IMR-90 (cell line): ENCODE data around the gene HOXA5. TPM values are rescaled to one million over a fixed set of nuclear protein-coding genes. Genes with fewer than 3 reads are reported as not detected.

ENCODE experiments used
- ATAC-seq: fragments of 200-7000 bp; cut with Tn5 transposase; 2 replicates; pipeline ENCODE4 v1.9.1; 2020; ENCODE audit warnings: low read depth, mild to moderate bottlenecking, moderate library complexity
- BruUV-seq: library from RNA; stranded (reverse); fragments of 400-500 nt; replicated peaks from 2 replicates; lab custom pipeline; 2021; lab: Mats Ljungman, UMichigan
- CTCF ChIA-PET: fragments of 300-600 bp; formaldehyde crosslinking; extraction: SDS; loops from one replicate; lab custom pipeline; 2021; ENCODE audit warnings: antibody characterized with exemption; lab: Yijun Ruan, JAX
- POLR2A ChIA-PET: fragments of 300-600 bp; sonication (Branson Sonifier 250); formaldehyde crosslinking; loops from one replicate; lab custom pipeline; 2022; ENCODE audit warnings: antibody characterized with exemption; ENCODE audit not compliant: unreplicated experiment; lab: Charles Lee
- DNase-seq: peaks from one replicate; pipeline ENCODE4 v3.0.0; 2013
- H2AFZ ChIP-seq: replicated peaks from 2 replicates; pipeline ENCODE3; 2013; ENCODE audit warnings: low read length, mild to moderate bottlenecking; ENCODE audit not compliant: poor library complexity
- H2AK5ac ChIP-seq: 2 replicates; pipeline ENCODE4 v1.6.1; 2013; ENCODE audit warnings: low read depth, low read length, inconsistent platforms
- H2AK9ac ChIP-seq: replicated peaks from 2 replicates; pipeline ENCODE3; 2013; ENCODE audit warnings: mild to moderate bottlenecking, low read depth, low read length, moderate library complexity; ENCODE audit not compliant: poor library complexity
- H2BK120ac ChIP-seq: 2 replicates; pipeline ENCODE4 v1.6.1; 2013; ENCODE audit warnings: low read depth, low read length, inconsistent platforms
- H2BK15ac ChIP-seq: 3 replicates; pipeline ENCODE4 v1.6.1; 2013; ENCODE audit warnings: low read depth, low read length, inconsistent platforms
- H2BK20ac ChIP-seq: 2 replicates; pipeline ENCODE4 v1.6.1; 2013; ENCODE audit warnings: low read depth, mild to moderate bottlenecking, inconsistent platforms, low read length, moderate library complexity
- H2BK5ac ChIP-seq: 2 replicates; pipeline ENCODE4 v1.6.1; 2013; ENCODE audit warnings: mild to moderate bottlenecking, low read depth, low read length, inconsistent platforms; ENCODE audit not compliant: poor library complexity, severe bottlenecking
- H3K14ac ChIP-seq: replicated peaks from 2 replicates; pipeline ENCODE4 v1.6.1; 2013; ENCODE audit warnings: low read depth, low read length, inconsistent platforms
- H3K18ac ChIP-seq: 2 replicates; pipeline ENCODE4 v1.6.1; 2013; ENCODE audit warnings: low read depth, low read length, control low read depth
- H3K23ac ChIP-seq: 2 replicates; pipeline ENCODE4 v1.6.1; 2013; ENCODE audit warnings: low read depth, low read length, inconsistent platforms
- H3K27ac ChIP-seq: 2 replicates; pipeline ENCODE4 v1.5.1; 2013; ENCODE audit warnings: mild to moderate bottlenecking, control low read depth, low read length; ENCODE audit not compliant: insufficient read depth
- H3K27me3 ChIP-seq: 2 replicates; pipeline ENCODE4 v1.6.1; 2013; ENCODE audit warnings: low read length; ENCODE audit not compliant: control insufficient read depth, insufficient read depth
- H3K36me3 ChIP-seq: 2 replicates; pipeline ENCODE4 v1.6.1; 2013; ENCODE audit warnings: low read length, mixed read lengths; ENCODE audit not compliant: control insufficient read depth, insufficient read depth
- H3K4ac ChIP-seq: 2 replicates; pipeline ENCODE4 v1.6.1; 2013; ENCODE audit warnings: low read depth, low read length, inconsistent platforms
- H3K4me1 ChIP-seq: 2 replicates; pipeline ENCODE4 v1.6.1; 2013; ENCODE audit warnings: low read length, mixed read lengths; ENCODE audit not compliant: control insufficient read depth, insufficient read depth
- H3K4me2 ChIP-seq: 2 replicates; pipeline ENCODE4 v1.6.1; 2013; ENCODE audit warnings: low read depth, mild to moderate bottlenecking, control low read depth, low read length, moderate library complexity
- H3K4me3 ChIP-seq: 2 replicates; pipeline ENCODE4 v1.5.1; 2013; ENCODE audit warnings: low read depth, mild to moderate bottlenecking, control low read depth, low read length, moderate library complexity; ENCODE audit not compliant: insufficient read depth
- H3K56ac ChIP-seq: 2 replicates; pipeline ENCODE4 v1.6.1; 2013; ENCODE audit warnings: low read length, inconsistent platforms; ENCODE audit not compliant: insufficient read depth; ENCODE audit errors: extremely low read depth
- H3K79me1 ChIP-seq, 2 experiments: 2 replicates each; pipeline ENCODE4 v1.6.1; 2013; ENCODE audit warnings: low read length in 2 of 2, inconsistent platforms in 1 of 2, low read depth in 1 of 2
- H3K9ac ChIP-seq: 2 replicates; pipeline ENCODE4 v1.6.1; 2013; ENCODE audit warnings: low read depth, low read length, control low read depth
- H3K9me1 ChIP-seq: 2 replicates; pipeline ENCODE4 v1.6.1; 2013; ENCODE audit warnings: low read length, inconsistent platforms; ENCODE audit not compliant: insufficient read depth
- H3K9me3 ChIP-seq: 2 replicates; pipeline ENCODE4 v1.6.1; 2013; ENCODE audit warnings: low read length; ENCODE audit not compliant: control insufficient read depth, insufficient read depth
- H4K20me1 ChIP-seq: 2 replicates; pipeline ENCODE4 v1.6.1; 2013; ENCODE audit warnings: low read length, inconsistent platforms; ENCODE audit not compliant: insufficient read depth
- H4K5ac ChIP-seq: 2 replicates; pipeline ENCODE4 v1.6.1; 2013; ENCODE audit warnings: mild to moderate bottlenecking, low read depth, low read length, control low read depth
- H4K8ac ChIP-seq, 2 experiments: 2 replicates each; pipeline ENCODE4 v1.6.1; 2013; ENCODE audit warnings: low read depth in 2 of 2, low read length in 2 of 2, control low read depth in 1 of 2, inconsistent platforms in 1 of 2
- H4K91ac ChIP-seq: 2 replicates; pipeline ENCODE4 v1.6.1; 2013; ENCODE audit warnings: low read depth, low read length, inconsistent platforms; ENCODE audit not compliant: insufficient read depth
- CEBPB ChIP-seq: IDR thresholded peaks from 2 replicates; pipeline ENCODE4 v1.6.1; 2012; ENCODE audit warnings: low read depth, low read length, improper control_type of control experiment
- CHD1 ChIP-seq: IDR thresholded peaks from 2 replicates; pipeline ENCODE4 v1.6.1; 2012; ENCODE audit warnings: low read depth, low read length, improper control_type of control experiment
- RAD21 ChIP-seq: IDR thresholded peaks from 2 replicates; pipeline ENCODE4 v1.6.1; 2012; ENCODE audit warnings: low read length, improper control_type of control experiment
- SMC3 ChIP-seq: fragments of 150-350 bp; IDR thresholded peaks from 2 replicates; pipeline ENCODE4 v1.6.1; 2016; ENCODE audit warnings: low read depth, mild to moderate bottlenecking, antibody characterized with exemption, low read length, moderate library complexity
- WGBS, 2 experiments: methylation state at CpG; one replicate each; pipeline versions ENCODE4 v1.1.5 to v1.1.7; 2013; ENCODE audit warnings: missing lambda C conversion rate in 2 of 2; ENCODE audit not compliant: insufficient read length in 1 of 2; ENCODE audit errors: extremely low coverage in 2 of 2; 5-methylcytosine and 5-hydroxymethylcytosine counted together
- dilution Hi-C: fragments of 300-500 bp; cut with HindIII; formaldehyde crosslinking; loops from one replicate; pipeline ENCODE4 v1.14.3; 2018; ENCODE audit warnings: low sequenced_read_pairs; ENCODE audit not compliant: unreplicated experiment
- in situ Hi-C: fragments of 300-500 bp; cut with MboI; formaldehyde crosslinking; loops from 3 replicates; pipeline ENCODE4 v1.14.3; 2019; ENCODE audit warnings: low sequenced_read_pairs, inconsistent platforms, mixed read lengths
- intact Hi-C: fragments of 100-400 bp; cut with micrococcal nuclease; formaldehyde crosslinking; loops from 2 replicates; pipeline ENCODE4 v1.10.0; 2022
- polyA plus RNA-seq, 3 experiments: library from polyadenylated mRNA; depleted of rRNA; stranded (reverse); fragments of >200 nt; gene quantifications; 2 replicates each; pipeline ENCODE4 v1.2.3, GENCODE V29; 2012; ENCODE audit warnings: low replicate concordance in 1 of 3
- total RNA-seq: library from RNA; depleted of rRNA; stranded (reverse); fragments of >200 nt; gene quantifications from 2 replicates; pipeline ENCODE4 v1.2.3, GENCODE V29; 2012
- TF ChIP-seq, protein P1 (sequence below): fragments of 150-350 bp; IDR thresholded peaks from 2 replicates; pipeline ENCODE4 v1.6.1; 2016; ENCODE audit warnings: low read depth, mild to moderate bottlenecking, low read length, moderate library complexity, borderline replicate concordance

The HOXA5 gene
- total and polyA plus RNA-seq, 2 of the 4 experiments (the other 2 are of a cell fraction), result 19.9 to 29.4 TPM

DNA sequence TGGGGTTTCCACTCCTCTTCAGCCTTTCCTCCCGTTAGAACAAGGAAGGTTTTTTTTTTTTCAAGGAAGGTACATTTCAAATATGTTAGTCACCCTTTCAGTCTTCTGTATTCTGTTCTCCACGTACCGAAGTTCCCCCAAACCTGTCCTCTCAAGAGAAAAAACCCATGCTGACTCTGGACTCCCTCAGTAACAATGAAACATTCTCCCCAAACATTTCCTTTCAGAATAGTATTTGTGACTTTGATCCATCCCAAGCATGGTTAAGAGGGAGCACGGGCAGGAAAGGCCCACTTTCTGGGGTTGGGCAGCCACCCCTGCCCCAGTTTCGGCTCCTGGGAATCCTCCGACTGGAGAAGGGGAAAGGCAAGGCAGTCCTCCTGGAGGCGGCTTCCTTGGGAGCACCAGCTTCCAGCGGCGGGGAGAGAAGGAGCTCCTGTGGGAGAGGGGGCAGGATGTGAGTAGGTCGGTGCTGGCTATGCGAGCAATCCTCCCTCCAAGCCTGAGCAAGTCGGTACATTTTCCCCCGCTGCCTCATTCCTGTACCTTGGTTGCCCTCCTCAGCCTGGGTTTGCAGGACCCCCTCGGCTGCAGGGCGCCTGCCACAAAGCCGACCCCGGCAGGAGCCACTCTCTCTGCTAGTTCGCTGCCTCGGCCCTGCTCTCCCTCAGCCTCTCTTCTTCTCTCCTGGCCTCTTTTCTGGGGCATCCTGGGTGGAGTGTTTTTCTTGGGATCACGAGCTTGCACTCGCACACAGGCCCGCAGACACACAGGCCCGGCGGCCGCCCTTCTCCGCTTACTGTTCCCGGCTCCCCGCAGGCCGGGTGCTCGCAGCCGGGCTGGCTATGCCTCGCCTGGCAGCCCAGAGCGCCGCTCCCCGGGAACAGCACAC lies 45.5 kb downstream of the HOXA5 start:
- no peaks in the 10 kb centered on the region for H3K9me1 ChIP-seq
- intact Hi-C loops, result loop anchor here (1.0 to 2.0 kb wide), 6 partner anchors 25 to 411 kb away; partner anchors contain the start of gene SKAP2
- dilution Hi-C loops, result no loop called here
- H4K20me1 ChIP-seq, result peaks cover 13% of the 10 kb centered on the region
- CTCF ChIA-PET, result interaction anchor here (0.7 to 1.6 kb wide), 6 partner anchors 13 to 411 kb away, joined by 3 to 4 read pairs (median 3); no protein-coding TSS in a partner anchor
- peak overlapping the region; percentile 80 for H3K4me2 ChIP-seq
- H4K8ac ChIP-seq, result peak overlapping the region; percentile 65; a peak in 3 of 4 replicates
- H2BK120ac ChIP-seq, result peak overlapping the region; percentile 78
- peaks cover 8% of the 10 kb centered on the region for H3K4me1 ChIP-seq
- H3K4me3 ChIP-seq, result peak overlapping the region; percentile 92
- in situ Hi-C loops, result no loop called here
- peak overlapping the region; percentile 88 for H4K91ac ChIP-seq
- DNase-seq, result peak; percentile 52
- H3K18ac ChIP-seq, result peak overlapping the region; percentile 63
- H3K9ac ChIP-seq, result peak overlapping the region; percentile 99
- POLR2A ChIA-PET, result interaction anchor here (1.0 to 1.9 kb wide), 3 partner anchors 16 to 26 kb away, joined by 3 to 4 read pairs (median 3); no protein-coding TSS in a partner anchor
- H2BK5ac ChIP-seq, result peak overlapping the region; percentile 91
- whole genome bisulfite sequencing, 2 experiments, result 0% methylated on average over 15 of the region's 35 CpGs; no CpG with 5 or more reads in 1 of the 2 experiments
- H2BK20ac ChIP-seq, result no peak overlapping the region
- no peaks in the 10 kb centered on the region for H3K27me3 ChIP-seq
- H3K14ac ChIP-seq, result peak overlapping the region; percentile 90
- no peaks in the 10 kb centered on the region for H3K9me3 ChIP-seq
- no TSS peak for BruUV-seq
- TF ChIP-seq RAD21, result no peak; the same call in 1 of the 2 replicates
- TF ChIP-seq, protein P1, sequence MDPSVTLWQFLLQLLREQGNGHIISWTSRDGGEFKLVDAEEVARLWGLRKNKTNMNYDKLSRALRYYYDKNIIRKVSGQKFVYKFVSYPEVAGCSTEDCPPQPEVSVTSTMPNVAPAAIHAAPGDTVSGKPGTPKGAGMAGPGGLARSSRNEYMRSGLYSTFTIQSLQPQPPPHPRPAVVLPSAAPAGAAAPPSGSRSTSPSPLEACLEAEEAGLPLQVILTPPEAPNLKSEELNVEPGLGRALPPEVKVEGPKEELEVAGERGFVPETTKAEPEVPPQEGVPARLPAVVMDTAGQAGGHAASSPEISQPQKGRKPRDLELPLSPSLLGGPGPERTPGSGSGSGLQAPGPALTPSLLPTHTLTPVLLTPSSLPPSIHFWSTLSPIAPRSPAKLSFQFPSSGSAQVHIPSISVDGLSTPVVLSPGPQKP, result no peak
- TF ChIP-seq SMC3, result no peak
- no peak for TF ChIP-seq CEBPB
- peak; percentile 24; the same call in 1 of the 2 replicates for TF ChIP-seq CHD1
- peak overlapping the region; percentile 98 for H3K27ac ChIP-seq
- H3K36me3 ChIP-seq, result peaks cover 10% of the 10 kb centered on the region
- peak overlapping the region; percentile 79 for H3K4ac ChIP-seq
- ATAC-seq, result no peak
- H3K79me1 ChIP-seq, result peaks cover 10 to 20% of the 10 kb centered on the region in 2 experiments; a peak in 3 of 4 replicates
- peak overlapping the region; percentile 38 for H2AFZ ChIP-seq
- H3K56ac ChIP-seq, result peak overlapping the region; percentile 93
- peak overlapping the region; percentile 60 for H2AK5ac ChIP-seq
- H2AK9ac ChIP-seq, result peak overlapping the region; percentile 59
- H4K5ac ChIP-seq, result peak overlapping the region; percentile 72
- peak overlapping the region; percentile 100 for H3K23ac ChIP-seq
- no peak overlapping the region; the same call in 1 of the 3 replicates for H2BK15ac ChIP-seq
